GM20000 (cell line): ENCODE measurements around the gene ZNF134.
A peak's percentile ranks its signal among the peaks of the same experiment; 100 is the strongest.

ENCODE experiments used
- DNase-seq: peaks from one replicate; pipeline ENCODE4 v3.0.0; 2012; ENCODE audit warnings: low spot score
- TF ChIP-seq, protein P1 (sequence below): IDR thresholded peaks from 2 replicates; pipeline ENCODE4 v1.5.1; 2012; ENCODE audit warnings: mild to moderate bottlenecking, control low read depth; ENCODE audit errors: extremely low read depth, missing control alignments

The ZNF134 gene

GRCh38 chr19:57615346-57615745 is 1.3 kb downstream of the ZNF134 start:
- no peak for DNase-seq
- TF ChIP-seq, protein P1, sequence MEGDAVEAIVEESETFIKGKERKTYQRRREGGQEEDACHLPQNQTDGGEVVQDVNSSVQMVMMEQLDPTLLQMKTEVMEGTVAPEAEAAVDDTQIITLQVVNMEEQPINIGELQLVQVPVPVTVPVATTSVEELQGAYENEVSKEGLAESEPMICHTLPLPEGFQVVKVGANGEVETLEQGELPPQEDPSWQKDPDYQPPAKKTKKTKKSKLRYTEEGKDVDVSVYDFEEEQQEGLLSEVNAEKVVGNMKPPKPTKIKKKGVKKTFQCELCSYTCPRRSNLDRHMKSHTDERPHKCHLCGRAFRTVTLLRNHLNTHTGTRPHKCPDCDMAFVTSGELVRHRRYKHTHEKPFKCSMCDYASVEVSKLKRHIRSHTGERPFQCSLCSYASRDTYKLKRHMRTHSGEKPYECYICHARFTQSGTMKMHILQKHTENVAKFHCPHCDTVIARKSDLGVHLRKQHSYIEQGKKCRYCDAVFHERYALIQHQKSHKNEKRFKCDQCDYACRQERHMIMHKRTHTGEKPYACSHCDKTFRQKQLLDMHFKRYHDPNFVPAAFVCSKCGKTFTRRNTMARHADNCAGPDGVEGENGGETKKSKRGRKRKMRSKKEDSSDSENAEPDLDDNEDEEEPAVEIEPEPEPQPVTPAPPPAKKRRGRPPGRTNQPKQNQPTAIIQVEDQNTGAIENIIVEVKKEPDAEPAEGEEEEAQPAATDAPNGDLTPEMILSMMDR, result no peak

GRCh38 chr19:57620673-57621348 is 6.8 kb downstream of the ZNF134 start:
- TF ChIP-seq, protein P1, result no peak
- DNase-seq, result no peak

- DNase-seq, result no peak
- TF ChIP-seq, protein P1, result no peak
These were observed 9.0 kb downstream of the ZNF134 start for GRCh38 chr19:57623091-57623490.

DNA sequence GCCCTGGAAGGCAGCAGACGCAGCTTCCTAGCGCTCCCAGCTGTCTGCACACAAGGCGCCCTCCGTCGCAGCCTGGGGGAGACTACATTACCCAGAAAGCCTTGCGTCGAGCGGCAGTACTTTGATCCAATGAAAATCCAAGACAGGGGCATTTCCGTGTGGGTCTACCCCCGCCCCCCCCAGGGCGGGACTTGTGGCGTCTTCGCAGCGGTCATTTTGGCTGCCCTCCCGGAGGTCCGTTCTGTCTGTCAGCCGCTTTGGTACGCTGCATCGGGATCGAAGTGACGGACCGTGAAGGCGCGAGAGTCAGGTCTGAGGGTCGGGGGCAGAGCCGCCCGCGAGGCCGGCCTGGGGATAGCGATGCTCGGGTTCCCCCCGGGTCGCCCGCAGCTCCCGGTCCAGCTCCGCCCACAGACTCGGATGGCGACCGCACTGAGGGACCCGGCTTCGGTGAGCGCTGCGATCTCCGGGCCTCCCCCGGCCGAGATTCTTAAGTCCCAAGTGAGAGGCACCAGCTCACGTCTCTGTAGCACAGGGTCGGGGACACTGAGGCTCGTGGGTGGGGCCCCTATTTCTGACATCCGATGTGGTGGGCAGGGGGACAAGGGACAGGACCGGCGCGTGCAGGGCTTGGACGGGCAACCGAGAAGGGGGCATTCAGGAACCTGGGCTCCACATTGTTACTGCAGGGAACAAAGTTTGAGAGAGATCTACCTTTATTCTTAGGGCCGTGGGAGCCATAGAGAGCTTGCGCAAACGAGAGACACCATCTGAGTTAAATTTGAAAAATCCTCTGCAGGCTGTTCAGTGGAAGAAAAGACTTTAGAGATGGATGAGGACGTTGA is 19.2 kb downstream of the ZNF134 start, which contains the start of gene ZNF211:
TSS of gene ZNF211 (plus strand) at position 182 of the 845 bp plus-strand sequence. CDS start at position 361, 179 bp downstream.
- TF ChIP-seq, protein P1, result no peak
- peak; percentile 92 for DNase-seq

DNA sequence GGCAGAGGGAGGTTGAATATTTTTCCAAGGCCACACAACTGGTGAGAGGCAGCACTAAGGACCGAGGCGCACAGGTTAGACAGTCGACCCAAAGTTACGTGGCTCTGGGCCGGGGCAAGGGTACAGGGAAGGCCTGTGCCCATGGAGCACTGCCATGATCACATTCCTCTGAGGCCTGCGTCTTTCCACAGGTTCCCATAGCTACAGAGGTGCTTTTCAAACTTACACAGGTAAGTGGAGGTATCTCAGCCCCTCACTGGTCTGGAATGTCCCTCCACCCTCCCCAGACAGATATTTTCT is 19.7 kb downstream of the ZNF134 start:
- DNase-seq, result no peak
- TF ChIP-seq, protein P1, result no peak

DNA sequence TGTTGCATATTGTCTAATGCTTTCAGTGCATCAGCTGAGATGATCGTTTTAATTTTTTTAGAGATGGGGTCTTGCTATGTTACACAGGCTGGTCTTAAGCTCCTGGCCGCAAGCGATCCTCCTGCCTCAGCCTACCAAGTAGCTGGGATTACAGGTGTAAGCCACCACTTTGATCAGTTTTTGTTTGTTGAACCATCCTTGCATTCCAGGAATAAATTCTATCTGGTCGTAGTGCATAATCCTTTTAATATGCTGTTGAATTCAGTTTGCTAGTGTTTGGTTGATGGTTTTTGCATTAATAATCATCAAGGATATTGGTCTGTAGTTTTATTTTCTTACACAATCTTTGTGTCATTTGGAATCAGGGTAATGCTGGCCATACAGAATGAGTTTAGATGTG is 23.3 kb downstream of the ZNF134 start:
- no peak for DNase-seq
- TF ChIP-seq, protein P1, result no peak

DNA sequence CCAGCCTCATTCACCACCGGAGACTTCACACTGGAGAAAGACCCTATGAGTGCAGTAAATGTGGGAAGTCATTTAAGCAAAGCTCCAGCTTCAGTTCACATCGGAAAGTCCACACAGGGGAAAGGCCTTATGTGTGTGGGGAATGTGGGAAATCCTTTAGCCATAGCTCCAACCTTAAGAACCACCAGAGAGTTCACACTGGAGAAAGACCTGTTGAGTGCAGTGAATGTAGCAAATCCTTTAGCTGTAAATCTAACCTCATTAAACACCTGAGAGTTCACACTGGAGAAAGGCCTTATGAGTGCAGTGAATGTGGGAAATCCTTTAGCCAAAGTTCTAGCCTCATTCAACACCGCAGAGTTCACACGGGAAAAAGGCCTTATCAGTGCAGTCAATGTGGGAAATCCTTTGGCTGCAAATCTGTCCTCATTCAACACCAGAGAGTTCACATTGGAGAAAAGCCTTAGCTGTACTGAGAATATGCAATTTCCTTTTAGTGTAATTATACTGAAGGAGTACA is 27.7 kb downstream of the ZNF134 start:
- TF ChIP-seq, protein P1, result no peak

More for the DNA sequence above, 27.7 kb downstream of the ZNF134 start:
- DNase-seq, result no peak
